Smooth muscle cell (in vitro differentiated cells): Measurements from ENCODE around the gene FRAS1. TPM values are rescaled to one million over a fixed set of nuclear protein-coding genes. Genes with fewer than 3 reads are reported as not detected.
A peak's percentile ranks its signal among the peaks of the same experiment; 100 is the strongest.

Source experiments
- DNase-seq: peaks from one replicate; lab custom pipeline; 2025; ENCODE audit not compliant: unreplicated experiment; lab: John Stamatoyannopoulos, UW
- H2AFZ ChIP-seq: fragments of 200-600 bp; sonication (generic); 2 replicates; pipeline ENCODE4 v1.6.0; 2016; ENCODE audit warnings: antibody characterized with exemption, low read depth, mild to moderate bottlenecking
- H3F3A ChIP-seq: fragments of 200-600 bp; sonication (generic); 2 replicates; pipeline ENCODE4 v1.6.0; 2017; ENCODE audit warnings: antibody characterized with exemption, low read depth
- H3K27ac ChIP-seq: fragments of 200-600 bp; sonication (generic); 2 replicates; pipeline ENCODE4 v1.5.1; 2016; ENCODE audit warnings: low read depth, mild to moderate bottlenecking
- H3K27me3 ChIP-seq: fragments of 200-600 bp; sonication (generic); 2 replicates; pipeline ENCODE4 v1.6.1; 2016; ENCODE audit warnings: low read depth, mild to moderate bottlenecking
- H3K36me3 ChIP-seq: fragments of 200-600 bp; sonication (generic); 2 replicates; pipeline ENCODE4 v1.5.1; 2016; ENCODE audit warnings: low read depth
- H3K4me1 ChIP-seq: fragments of 200-600 bp; sonication (generic); 2 replicates; pipeline ENCODE4 v1.5.1; 2016; ENCODE audit warnings: low read depth
- H3K4me2 ChIP-seq: fragments of 200-600 bp; sonication (generic); 2 replicates; pipeline ENCODE4 v1.6.0; 2016; ENCODE audit warnings: mild to moderate bottlenecking
- H3K4me3 ChIP-seq: fragments of 200-600 bp; sonication (generic); 2 replicates; pipeline ENCODE4 v1.5.1; 2016; ENCODE audit warnings: mild to moderate bottlenecking
- H3K79me2 ChIP-seq: fragments of 200-600 bp; sonication (generic); 2 replicates; pipeline ENCODE4 v1.6.0; 2016; ENCODE audit warnings: low read depth, mild to moderate bottlenecking
- H3K9ac ChIP-seq: fragments of 200-600 bp; sonication (generic); 2 replicates; pipeline ENCODE4 v1.6.0; 2016; ENCODE audit warnings: low read depth
- H3K9me3 ChIP-seq: fragments of 200-600 bp; sonication (generic); replicated peaks from 2 replicates; pipeline ENCODE4 v1.5.1; 2016; ENCODE audit warnings: low read depth
- H4K20me1 ChIP-seq: fragments of 200-600 bp; sonication (generic); 2 replicates; pipeline ENCODE4 v1.6.0; 2016; ENCODE audit warnings: low read depth
- WGBS: methylation state at CpG from one replicate; pipeline ENCODE4 v1.1.7; 2016; ENCODE audit warnings: low lambda C conversion rate; 5-methylcytosine and 5-hydroxymethylcytosine counted together
- polyA plus RNA-seq: library from polyadenylated mRNA; unstranded; fragments of >200 nt; fragmentation: Nextera tagmentation; extraction: Ambion mirVana; gene quantifications from 2 replicates; pipeline ENCODE4 v1.2.1, GENCODE V29; 2016
- total RNA-seq: library from RNA; depleted of rRNA; stranded (reverse); fragments of >200 nt; gene quantifications from 2 replicates; pipeline ENCODE4 v1.2.3, GENCODE V29; 2014
- TF ChIP-seq, protein P1 (sequence below): fragments of 200-600 bp; sonication (generic); IDR thresholded peaks from 2 replicates; pipeline ENCODE4 v1.5.1; 2017; ENCODE audit warnings: borderline replicate concordance, mild to moderate bottlenecking, antibody characterized with exemption; ENCODE audit not compliant: insufficient read depth, poor library complexity, severe bottlenecking

FRAS1 gene
- total and polyA plus RNA-seq, 2 experiments from 2014 or later = 0.55 to 8.1 TPM

DNA sequence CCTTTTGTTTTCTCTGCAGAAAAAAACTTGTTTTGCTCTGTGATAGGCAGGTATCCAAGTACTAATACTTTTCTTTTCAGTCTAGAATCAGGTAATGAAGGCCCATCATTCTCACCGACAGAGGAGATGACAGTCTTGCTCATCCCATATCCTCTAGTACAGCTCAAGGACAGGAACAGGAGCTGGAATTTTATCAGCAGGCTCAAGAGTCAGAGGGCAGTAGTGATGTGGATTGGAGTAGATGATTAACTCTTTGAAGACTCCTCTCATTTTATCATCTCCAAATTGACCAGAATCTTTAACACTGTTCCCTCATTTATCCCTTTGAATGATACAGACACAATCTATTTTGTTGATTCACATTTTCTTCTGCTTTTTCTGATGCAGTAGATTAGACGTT, 162.7 kb downstream of the FRAS1 start:
- H4K20me1 ChIP-seq = no peaks in the 10 kb centered on the region
- H2AFZ ChIP-seq = no peak overlapping the region
- no peak for DNase-seq
- peaks cover 8% of the 10 kb centered on the region for H3K4me1 ChIP-seq
- TF ChIP-seq, protein P1, sequence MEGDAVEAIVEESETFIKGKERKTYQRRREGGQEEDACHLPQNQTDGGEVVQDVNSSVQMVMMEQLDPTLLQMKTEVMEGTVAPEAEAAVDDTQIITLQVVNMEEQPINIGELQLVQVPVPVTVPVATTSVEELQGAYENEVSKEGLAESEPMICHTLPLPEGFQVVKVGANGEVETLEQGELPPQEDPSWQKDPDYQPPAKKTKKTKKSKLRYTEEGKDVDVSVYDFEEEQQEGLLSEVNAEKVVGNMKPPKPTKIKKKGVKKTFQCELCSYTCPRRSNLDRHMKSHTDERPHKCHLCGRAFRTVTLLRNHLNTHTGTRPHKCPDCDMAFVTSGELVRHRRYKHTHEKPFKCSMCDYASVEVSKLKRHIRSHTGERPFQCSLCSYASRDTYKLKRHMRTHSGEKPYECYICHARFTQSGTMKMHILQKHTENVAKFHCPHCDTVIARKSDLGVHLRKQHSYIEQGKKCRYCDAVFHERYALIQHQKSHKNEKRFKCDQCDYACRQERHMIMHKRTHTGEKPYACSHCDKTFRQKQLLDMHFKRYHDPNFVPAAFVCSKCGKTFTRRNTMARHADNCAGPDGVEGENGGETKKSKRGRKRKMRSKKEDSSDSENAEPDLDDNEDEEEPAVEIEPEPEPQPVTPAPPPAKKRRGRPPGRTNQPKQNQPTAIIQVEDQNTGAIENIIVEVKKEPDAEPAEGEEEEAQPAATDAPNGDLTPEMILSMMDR = no peak
- H3K4me2 ChIP-seq = no peak overlapping the region
- H3K9me3 ChIP-seq = no peaks in the 10 kb centered on the region
- no peak overlapping the region for H3K4me3 ChIP-seq
- H3K36me3 ChIP-seq = no peaks in the 10 kb centered on the region
- H3F3A ChIP-seq = no peaks in the 10 kb centered on the region
- 69% methylated on average over 2 of the region's 2 CpGs for WGBS
- H3K27ac ChIP-seq = no peak overlapping the region
- H3K27me3 ChIP-seq = no peaks in the 10 kb centered on the region
- no peak overlapping the region for H3K9ac ChIP-seq
- no peaks in the 10 kb centered on the region for H3K79me2 ChIP-seq

DNA sequence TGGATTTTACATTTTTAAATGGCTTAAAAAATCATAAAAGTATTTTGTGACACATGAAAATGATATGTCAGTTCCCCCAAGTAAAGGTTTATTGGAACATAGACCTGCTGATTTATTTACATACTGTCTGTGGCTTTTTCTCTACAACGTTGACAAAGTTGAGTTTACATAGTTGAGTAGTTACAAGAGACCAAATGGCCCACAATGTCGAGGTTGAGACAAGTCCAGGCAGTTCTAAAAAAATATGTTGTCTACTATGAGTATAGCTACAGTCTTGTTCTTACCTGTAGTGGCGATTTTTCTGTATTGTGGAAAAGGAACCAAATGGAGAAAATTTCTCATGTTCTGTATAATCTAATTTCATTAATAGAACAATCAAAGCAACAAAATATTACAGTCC, 163.2 kb downstream of the FRAS1 start:
- no peak overlapping the region for H3K4me2 ChIP-seq
- WGBS = 72% methylated on average over 3 of the region's 3 CpGs

DNA sequence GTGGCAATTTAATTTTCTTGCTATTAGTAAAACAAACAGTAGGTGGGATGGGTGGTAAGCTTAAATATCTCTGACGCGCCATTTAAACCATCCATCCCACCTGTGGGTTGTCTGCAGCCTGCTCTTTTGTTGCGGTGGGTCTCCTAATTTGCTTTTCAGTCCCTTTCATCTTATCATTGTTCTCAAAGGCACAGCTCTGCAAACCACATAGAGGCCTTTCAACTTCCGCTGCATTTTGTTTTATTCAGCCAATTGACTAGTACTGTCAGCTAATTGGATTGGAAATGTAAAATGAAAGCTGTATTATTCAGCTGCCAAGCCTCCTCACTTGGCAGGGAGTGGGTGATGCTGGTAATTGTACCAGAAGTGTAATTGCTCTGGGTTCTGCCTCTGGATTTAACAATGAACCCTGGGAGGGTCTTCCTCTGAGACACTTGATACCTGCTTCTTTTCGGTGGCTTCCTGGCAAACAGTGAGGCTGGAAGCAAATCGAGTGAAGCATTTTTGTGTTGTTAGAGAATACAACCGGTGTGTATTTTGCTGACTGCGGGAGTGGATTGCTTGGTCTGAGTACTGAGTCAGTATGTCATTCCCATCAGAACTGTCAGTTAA, 165.6 kb downstream of the FRAS1 start:
- Histone ChIP-seq H3K79me2 (no peaks in the 10 kb centered on the region), H2AFZ (no peak overlapping the region), H3K36me3 (no peaks in the 10 kb centered on the region), H4K20me1 (no peaks in the 10 kb centered on the region), H3K4me3 (no peak overlapping the region), H3K9me3 (peaks cover 9% of the 10 kb centered on the region), H3K9ac (no peak overlapping the region), H3K27ac (no peak overlapping the region), H3F3A (no peaks in the 10 kb centered on the region), H3K4me1 (peaks cover 8% of the 10 kb centered on the region), H3K27me3 (no peaks in the 10 kb centered on the region), H3K4me2 (no peak overlapping the region)
- TF ChIP-seq, protein P1 = no peak
- DNase-seq = no peak
- 47% methylated on average over 8 of the region's 8 CpGs for WGBS

More for the DNA sequence above, 163.2 kb downstream of the FRAS1 start:
- Histone ChIP-seq H3K4me1 (peaks cover 8% of the 10 kb centered on the region), H3K9me3 (no peaks in the 10 kb centered on the region), H3K9ac (no peak overlapping the region), H3F3A (no peaks in the 10 kb centered on the region), H2AFZ (no peak overlapping the region), H3K4me3 (no peak overlapping the region), H3K27me3 (no peaks in the 10 kb centered on the region), H3K36me3 (no peaks in the 10 kb centered on the region), H4K20me1 (no peaks in the 10 kb centered on the region), H3K27ac (peak overlapping the region; percentile 40), H3K79me2 (no peaks in the 10 kb centered on the region)
- TF ChIP-seq, protein P1 = no peak
- no peak for DNase-seq

DNA sequence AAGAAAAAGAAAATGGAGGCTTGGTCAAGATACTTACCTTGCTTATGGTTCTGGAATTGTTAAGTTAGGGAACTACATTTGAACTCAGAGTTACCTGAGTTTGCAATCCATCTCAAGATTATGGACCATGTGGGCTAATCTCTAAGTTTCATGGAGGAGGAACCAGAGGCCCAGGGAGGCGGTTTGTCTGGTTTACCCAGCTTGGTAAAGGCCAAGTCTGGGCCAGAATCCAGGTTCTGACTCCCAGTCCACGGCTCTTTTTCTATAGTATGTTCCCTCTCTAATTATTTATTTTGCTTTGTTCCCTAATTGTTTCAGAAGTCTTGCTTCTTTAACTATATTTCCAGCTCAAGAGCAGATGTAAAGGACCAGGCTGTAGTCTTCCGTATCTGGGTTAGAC, 168.1 kb downstream of the FRAS1 start:
- H3K4me3 ChIP-seq = no peak overlapping the region
- WGBS = 91% methylated on average over 3 of the region's 3 CpGs

More for the DNA sequence above, 168.1 kb downstream of the FRAS1 start:
- Histone ChIP-seq H2AFZ (no peak overlapping the region), H4K20me1 (no peaks in the 10 kb centered on the region), H3F3A (no peaks in the 10 kb centered on the region), H3K4me1 (peaks cover 8% of the 10 kb centered on the region), H3K79me2 (no peaks in the 10 kb centered on the region), H3K27ac (no peak overlapping the region), H3K36me3 (no peaks in the 10 kb centered on the region), H3K9ac (no peak overlapping the region), H3K9me3 (peaks cover 9% of the 10 kb centered on the region), H3K27me3 (no peaks in the 10 kb centered on the region), H3K4me2 (no peak overlapping the region)
- no peak for DNase-seq
- TF ChIP-seq, protein P1 = no peak
